ENCODE measurements around the gene CLCN4.

Gene CLCN4

DNA sequence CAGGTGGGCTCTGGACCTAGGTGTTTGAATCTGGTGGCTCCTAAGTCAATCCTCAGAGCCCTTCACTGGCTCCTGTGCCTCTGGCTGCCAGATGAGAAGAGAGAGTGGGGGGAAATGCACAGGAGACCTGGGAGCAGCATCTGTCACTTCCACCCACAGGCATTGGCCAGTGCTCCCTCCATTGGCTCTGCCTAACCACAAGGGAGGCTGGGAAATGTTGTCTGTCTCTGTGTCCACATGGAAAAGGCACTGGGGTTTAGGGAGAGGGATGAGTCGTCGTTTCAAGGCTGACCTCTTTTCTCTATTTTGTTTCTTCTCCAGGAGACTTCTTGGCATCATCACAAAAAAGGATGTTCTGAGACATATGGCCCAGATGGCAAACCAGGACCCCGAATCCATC, 76.4 kb downstream of the CLCN4 start:
- no peak overlapping the region for H3K27ac ChIP-seq
- DNase-seq (ENCODE audit: low read depth, low spot score): no peak

DNA sequence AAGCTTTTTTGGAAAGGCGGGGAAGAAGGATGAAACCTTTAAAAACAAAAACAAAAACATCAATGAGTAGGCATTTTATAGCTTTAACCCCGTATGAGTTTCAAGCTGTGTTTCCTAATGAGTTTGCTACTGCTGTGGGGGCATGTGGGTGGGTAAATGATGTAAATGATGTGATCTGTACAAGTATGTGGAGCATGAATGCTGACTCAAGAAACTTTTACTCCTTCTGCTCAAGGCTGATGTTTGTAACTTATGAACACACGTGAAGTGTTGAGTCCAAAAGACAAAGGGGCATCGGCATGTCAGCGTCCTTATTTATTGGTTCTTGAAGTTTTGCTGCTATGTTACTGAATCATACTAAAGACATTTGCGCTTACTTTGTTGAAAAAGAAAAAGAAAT, 76.9 kb downstream of the CLCN4 start:
- no peak overlapping the region for H3K27ac ChIP-seq
- no peak for DNase-seq (ENCODE audit: low read depth, low spot score)

DNA sequence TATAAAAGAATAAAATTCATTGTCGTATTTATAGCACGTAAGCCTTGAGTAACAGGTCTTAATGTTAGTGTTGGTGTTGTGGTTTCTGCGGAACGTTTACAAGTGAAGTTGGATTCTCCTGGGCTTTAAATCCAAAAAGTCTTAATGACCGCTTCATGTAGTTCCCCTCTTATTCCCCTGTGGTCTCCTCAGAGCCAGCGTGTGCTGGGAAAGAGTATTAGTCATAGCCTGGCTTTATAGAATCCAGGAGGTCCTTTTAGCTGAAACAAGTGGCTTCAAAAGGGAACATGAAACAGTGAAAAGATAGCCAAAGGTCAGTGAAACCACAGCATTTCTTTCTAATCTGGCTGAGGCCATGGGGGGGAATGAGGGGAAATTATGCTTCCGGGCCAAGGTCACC, 79.1 kb downstream of the CLCN4 start:
- no peak for DNase-seq (ENCODE audit: low read depth, low spot score)

DNA sequence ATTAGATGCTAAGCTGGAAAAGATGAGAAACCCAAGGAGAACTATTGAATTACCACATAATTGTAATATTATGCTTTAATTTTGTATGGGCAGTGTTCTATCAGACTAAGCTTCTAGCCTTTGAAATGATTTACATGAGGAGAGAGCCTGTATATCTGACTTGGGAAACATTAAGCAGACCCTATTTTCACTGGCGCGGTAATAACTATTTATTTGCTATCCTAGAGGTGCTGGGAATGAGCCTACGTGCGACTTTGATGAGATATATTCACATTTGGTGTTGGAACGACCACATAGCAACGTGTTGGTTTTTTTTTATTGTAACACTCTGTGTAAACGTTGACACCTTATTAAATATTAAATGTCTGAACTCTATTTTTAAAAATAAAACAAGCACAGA, 80.5 kb downstream of the CLCN4 start:
- H3K27ac ChIP-seq: no peak overlapping the region
- no peak for DNase-seq (ENCODE audit: low read depth, low spot score)

More for the DNA sequence above, 79.1 kb downstream of the CLCN4 start:
- H3K27ac ChIP-seq: no peak overlapping the region

DNA sequence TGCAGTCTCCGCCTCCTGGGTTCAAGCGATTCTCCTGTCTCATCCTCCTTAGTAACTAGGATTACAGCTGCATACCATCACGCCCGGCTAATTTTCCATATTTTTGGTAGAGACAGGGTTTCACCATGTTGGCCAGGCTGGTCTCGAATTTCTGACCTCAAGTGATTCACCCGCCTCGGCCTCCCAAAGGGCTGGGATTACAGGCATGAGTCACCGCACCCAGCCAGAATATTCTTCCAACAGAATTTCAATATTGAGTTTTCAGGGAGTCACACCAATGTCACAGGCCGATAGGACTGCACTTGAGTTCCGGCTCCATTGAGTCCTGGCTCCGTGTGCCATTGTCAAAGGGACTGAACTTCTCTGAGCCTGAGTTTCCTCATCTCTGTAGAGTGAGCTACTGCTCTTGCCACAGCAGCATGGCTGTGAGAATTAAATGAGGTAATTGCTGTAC, 82.9 kb downstream of the CLCN4 start:
- no peak overlapping the region for H3K27ac ChIP-seq
- no peak for DNase-seq (ENCODE audit: low read depth, low spot score)

DNA sequence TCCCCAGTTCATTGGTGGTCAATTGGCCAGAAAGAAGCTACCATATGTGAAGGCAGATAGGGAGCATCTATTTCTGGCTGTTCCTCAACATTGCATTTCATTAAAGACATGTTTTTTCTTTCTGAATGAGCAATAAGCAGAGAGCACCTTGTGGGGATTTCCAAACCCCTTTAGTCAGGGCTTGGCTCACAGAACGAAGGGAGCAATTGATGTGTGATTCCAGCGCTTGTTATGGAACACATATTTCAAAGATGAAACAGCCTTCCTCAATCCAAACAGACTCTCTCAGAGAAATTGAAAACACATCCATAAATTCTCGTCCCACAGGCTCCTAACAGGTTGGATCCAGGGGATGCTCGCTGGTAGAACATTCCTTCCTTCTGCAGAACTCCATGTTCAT, 84.1 kb downstream of the CLCN4 start:
- no peak overlapping the region for H3K27ac ChIP-seq
- DNase-seq (ENCODE audit: low read depth, low spot score): no peak

DNA sequence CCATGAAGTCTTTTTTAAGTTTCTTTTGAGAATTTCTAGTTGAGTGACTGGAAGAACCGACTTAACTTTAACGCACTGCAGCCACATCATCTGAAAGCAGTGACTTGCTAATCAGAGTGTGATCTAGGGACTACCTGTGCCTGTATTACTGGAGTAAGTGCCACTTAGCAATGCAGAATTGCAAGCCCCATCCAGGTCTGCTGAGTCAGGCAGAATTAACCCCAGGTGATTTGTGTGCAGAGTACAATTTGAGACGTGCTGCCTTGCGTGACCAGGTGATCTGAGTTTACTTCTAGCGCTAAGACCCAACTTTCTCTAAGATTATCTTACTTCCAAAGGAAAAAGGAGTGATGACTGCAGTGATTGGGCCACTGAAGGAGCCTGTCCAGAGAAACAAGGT, 85.3 kb downstream of the CLCN4 start:
- H3K27ac ChIP-seq: no peak overlapping the region
- DNase-seq (ENCODE audit: low read depth, low spot score): no peak

DNA sequence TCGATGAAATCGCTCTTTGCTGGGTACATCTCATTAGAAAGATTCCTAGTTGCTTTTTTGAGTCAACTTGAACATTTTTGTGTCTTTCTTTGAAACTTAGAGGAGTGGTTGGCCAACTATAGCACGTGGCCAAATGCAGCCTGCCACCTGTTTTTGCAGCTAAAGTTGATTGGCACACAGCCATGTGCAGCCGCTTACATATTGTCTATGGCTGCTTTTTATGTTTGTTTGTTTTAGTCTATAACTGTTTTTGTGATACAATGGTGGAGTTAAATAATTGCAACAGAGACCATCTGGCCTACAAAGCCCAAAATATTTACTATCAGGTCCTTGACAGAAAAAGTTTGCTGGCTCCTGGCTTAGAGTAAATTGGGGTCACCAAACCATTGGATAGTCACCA, 86.3 kb downstream of the CLCN4 start:
- H3K27ac ChIP-seq: no peak overlapping the region

DNA sequence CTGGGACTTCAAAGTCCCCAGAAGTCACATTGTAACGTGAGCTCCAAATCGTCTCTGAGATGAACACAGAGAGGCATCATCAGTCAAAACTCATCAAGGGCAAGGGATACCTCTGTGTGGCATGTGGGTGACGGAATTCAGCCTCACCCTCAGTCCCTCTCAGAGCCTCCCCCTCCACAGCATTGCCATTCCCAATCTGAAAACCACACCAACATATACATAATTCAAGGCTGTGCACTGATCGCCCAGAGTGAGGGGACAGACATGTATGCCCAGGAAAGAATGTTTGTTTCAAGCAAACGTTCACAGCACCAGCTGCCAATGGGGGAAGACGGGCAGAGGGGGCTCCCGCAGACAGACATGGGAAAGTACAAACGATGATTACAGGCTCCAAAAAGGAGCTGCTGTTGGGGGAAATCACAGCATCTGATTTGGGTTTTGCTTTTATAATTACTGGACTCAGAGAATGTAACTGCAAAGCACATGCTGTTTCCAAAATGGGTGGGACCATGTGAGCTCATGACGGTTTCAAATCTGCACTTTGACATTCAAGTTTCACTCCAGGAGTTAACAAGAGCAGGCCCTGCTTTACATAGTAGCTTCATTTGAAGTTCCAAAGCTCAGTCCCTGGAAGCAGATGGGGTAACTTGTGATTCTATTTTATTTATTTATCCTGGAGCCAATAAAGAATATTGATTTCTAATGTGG, 88.3 kb downstream of the CLCN4 start:
- no peak for DNase-seq (ENCODE audit: low read depth, low spot score)
- H3K27ac ChIP-seq: no peak overlapping the region

More for the DNA sequence above, 86.3 kb downstream of the CLCN4 start:
- DNase-seq (ENCODE audit: low read depth, low spot score): no peak

DNA sequence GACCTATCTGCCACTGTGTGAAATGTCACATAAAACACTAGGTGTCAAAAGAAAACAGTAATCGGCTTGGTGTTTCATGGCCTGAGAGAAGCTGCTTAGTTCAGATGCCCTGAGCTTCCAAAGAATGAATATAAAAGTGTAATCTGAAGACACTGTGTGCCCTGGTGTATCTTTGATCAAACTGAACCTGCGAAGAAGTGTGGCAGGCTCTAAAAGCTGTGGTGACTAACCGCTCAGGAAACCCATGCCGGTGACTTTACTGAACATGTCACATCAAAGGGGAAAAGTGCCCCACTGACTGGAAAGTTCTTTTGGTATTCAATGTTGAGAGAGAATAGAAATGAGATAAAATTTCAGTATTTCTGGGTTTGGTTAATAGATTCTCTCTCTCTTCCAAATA, 89.1 kb downstream of the CLCN4 start:
- H3K27ac ChIP-seq: no peak overlapping the region

DNA sequence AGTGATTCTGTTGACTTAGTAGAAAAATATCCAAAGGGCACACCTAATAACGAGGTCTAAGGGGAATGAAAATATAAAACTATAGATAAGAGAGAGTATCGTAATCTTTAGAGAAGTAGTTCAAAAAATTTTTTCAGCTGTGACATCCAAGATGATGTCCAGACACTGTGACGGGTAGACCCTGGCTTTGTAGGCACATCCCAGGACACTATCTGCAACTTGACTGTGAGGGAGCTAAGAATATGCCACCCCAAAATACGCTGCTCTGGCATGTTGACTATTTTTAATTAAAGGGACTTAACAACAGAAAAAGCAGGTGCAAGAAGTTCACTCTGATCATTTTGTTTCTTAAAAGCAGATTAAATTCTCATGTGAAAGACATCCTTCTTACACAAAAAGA, 89.5 kb downstream of the CLCN4 start:
- no peak for DNase-seq (ENCODE audit: low read depth, low spot score)
- H3K27ac ChIP-seq: no peak overlapping the region

More for the DNA sequence above, 89.1 kb downstream of the CLCN4 start:
- no peak for DNase-seq (ENCODE audit: low read depth, low spot score)

DNA sequence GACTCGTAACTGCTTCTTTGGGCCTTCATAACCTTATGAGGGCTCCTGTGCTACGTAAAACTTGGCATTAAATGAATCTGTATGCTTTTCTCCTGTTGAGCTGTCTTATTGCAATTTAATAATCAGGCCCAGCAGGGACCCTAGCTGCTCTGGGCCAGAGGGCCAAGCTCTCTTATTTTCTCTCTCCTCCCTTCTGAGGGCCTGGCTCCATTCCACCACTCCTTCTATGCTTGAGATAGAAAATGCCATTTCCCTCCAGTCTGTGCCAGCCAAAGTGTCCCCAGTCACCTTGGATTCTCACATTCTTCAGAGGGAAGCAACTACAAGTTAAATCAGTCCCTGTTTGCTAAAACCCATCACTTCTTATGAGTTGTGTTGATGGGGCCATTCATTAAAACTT, 90.1 kb downstream of the CLCN4 start:
- no peak for DNase-seq (ENCODE audit: low read depth, low spot score)
- H3K27ac ChIP-seq: no peak overlapping the region

DNA sequence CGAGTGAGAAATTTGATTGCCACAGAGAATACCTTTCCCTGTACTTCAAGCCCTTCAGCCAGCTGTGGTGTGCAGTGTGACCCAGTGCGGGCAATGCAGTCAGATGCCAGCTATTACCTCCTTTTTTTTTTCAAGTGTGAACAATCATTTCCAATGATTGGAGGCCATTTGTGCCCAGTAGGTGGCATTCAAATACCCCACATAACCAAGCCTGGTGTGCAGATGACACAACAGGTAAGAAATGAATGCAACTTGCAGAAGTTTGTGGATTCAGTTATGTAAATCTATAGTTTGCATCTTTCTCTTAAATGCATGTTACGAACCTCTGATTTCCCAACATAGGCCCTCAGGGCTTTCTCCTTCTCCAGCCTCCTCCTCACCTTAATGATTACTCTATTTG, 98.0 kb downstream of the CLCN4 start:
- DNase-seq (ENCODE audit: low read depth, low spot score): no peak
- H3K27ac ChIP-seq: no peak overlapping the region

DNA sequence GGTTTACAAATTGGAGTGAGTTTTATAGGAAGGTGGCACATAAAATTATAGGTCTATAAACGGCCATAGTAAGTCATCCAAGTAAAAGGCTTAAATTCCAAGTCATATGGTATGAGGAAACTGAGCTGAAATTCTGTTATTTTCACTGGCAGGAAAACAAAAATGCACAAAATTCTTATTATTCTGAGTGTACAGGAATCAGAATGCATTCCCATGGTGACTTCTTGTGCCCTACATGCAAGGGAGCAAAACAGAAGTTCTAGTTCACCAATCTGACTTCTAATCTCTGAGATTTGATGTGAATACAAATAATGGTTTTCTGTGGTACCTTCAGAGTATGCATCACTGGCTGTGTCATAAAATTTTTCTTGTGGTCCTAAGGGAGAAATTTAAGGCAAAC, 102.9 kb downstream of the CLCN4 start:
- no peak for DNase-seq (ENCODE audit: low read depth, low spot score)

DNA sequence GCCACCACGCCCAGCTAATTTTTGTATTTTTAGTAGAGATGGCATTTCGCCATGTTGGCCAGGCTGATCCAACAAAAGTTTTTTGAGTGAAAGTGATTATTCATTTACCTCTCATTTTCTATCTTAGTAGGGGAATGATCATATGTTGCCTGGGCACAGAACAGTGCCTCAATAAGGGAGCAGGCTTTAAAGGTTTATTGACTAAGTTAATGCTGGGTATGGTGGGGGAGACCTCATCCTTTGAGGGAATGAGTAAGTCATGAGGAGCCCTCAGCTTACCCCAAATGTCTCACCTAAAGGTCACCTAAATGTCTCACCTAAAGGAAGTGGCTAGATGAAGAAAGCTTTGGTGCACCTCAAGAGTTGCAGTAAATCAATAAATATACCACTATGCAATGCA, 109.0 kb downstream of the CLCN4 start:
- DNase-seq (ENCODE audit: low read depth, low spot score): no peak

More for the DNA sequence above, 102.9 kb downstream of the CLCN4 start:
- H3K27ac ChIP-seq: no peak overlapping the region

DNA sequence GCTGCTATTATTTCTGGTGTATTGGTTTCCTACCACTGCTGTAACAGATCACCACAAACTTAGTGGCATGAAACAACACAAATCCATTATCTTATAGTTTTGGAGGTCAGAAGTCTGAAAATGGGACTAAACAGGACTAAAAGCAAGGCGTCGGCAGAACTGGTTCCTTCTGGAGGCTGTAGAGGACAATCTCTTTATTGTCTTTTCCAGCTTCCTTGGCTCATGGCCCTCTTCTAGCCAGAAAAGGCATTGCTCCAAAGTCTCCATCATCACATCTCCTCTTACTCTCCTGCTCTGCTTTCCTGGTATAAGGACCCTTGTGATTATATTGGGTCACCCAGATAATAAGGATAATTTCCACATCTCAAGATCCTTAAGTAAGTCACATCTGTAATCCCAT, 121.9 kb downstream of the CLCN4 start:
- H3K27ac ChIP-seq: no peak overlapping the region
- no peak for DNase-seq (ENCODE audit: low read depth, low spot score)

More for the DNA sequence above, 109.0 kb downstream of the CLCN4 start:
- no peak overlapping the region for H3K27ac ChIP-seq

DNA sequence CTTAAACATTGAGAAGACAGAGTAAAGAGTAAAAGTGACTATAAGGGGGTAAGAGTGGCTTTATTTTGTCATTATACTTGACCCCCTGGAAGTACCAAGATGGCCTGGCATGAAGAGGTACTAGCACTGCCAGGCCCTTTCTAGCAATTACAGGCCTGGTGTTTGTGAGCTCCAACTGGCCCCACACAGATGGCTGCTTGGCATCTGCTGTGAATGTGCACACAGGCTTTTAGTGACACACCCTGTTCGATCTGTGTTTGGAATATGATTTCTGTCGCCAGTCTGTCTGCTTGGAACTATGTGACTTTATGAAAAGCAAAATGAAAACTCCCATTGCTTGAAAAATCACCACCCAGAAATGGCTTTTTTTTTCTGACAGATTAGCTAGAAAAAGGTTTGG, 123.3 kb downstream of the CLCN4 start:
- DNase-seq (ENCODE audit: low read depth, low spot score): no peak

DNA sequence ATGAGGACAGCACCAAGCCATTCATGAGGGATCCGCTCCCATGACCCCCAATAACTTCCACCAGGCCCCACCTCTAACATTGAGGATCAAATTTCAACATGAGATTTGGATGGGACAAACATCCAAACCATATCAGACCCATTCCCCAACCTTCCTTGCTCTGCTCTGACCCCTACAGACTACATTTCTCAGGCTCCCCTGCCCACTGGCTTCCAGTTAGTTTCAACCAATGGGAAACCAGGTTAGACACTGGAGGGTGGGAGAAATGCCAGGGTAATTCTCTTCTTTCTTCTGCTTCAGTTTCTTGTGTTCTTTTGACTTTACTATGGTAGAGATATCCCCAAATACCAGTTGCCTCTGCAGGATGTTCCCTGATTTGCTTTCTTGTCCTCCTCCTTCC, 125.7 kb downstream of the CLCN4 start:
- H3K27ac ChIP-seq: no peak overlapping the region
- DNase-seq (ENCODE audit: low read depth, low spot score): no peak

More for the DNA sequence above, 123.3 kb downstream of the CLCN4 start:
- no peak overlapping the region for H3K27ac ChIP-seq

DNA sequence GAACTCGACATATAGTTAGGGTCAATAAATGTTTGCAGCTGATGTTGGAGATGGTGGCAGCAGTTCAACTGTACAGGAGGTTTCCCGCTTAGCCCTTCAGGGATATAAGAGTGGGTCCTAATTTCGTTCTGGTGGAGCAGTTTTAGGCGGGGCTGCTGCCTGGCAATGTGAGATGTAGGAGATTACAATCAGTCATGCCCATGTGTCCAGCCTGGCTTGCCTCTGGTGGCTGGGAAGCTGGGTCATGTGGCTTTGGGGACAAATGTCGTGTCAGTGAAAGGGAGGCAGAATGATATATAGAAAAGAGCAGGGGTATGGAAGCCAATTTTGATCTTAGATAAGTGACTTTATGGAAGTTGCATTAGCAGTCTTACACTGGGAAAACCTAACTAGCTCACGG, 129.4 kb downstream of the CLCN4 start:
- no peak overlapping the region for H3K27ac ChIP-seq
- DNase-seq (ENCODE audit: low read depth, low spot score): no peak

Data from epithelial cell of prostate (primary cell).